CD14-positive monocyte (primary cell): Measurements from ENCODE around the gene CENPB. TPM values are rescaled to one million over a fixed set of nuclear protein-coding genes. Genes with fewer than 3 reads are reported as not detected.

ENCODE experiments used
- DNase-seq, 3 donors: peaks; one replicate each; pipeline ENCODE4 v3.0.0-alpha.2; 2011 to 2022
- H2AFZ ChIP-seq: 2 replicates; pipeline ENCODE4 v1.6.0; 2012; ENCODE audit warnings: mild to moderate bottlenecking, low read depth, low read length, inconsistent platforms; ENCODE audit not compliant: insufficient read depth, poor library complexity, severe bottlenecking
- H3K27ac ChIP-seq, 2 donors: 1 replicate in 1 of 2; 2 replicates in 1 of 2; pipeline ENCODE4 v1.5.1; 2012 to 2013; ENCODE audit warnings: low read length in 2 of 2, control low read depth in 1 of 2, inconsistent platforms in 1 of 2, low read depth in 1 of 2, mild to moderate bottlenecking in 1 of 2
- H3K27me3 ChIP-seq, 2 donors: one replicate each; pipeline versions ENCODE4 v1.6.0 to v1.6.1; 2011 to 2013; ENCODE audit warnings: low read length in 2 of 2; ENCODE audit not compliant: control insufficient read depth in 2 of 2, insufficient read depth in 2 of 2
- H3K36me3 ChIP-seq, 2 donors: replicated peaks in 1 of 2; 1 replicate in 1 of 2; 2 replicates in 1 of 2; pipeline versions ENCODE4 v1.5.1 to v1.6.1; 2012 to 2013; ENCODE audit warnings: low read length in 2 of 2, control low read depth in 1 of 2, inconsistent platforms in 1 of 2, mild to moderate bottlenecking in 1 of 2; ENCODE audit not compliant: insufficient read depth in 2 of 2, control insufficient read depth in 1 of 2
- H3K4me1 ChIP-seq, 2 donors: 1 replicate in 1 of 2; 2 replicates in 1 of 2; pipeline versions ENCODE4 v1.5.1 to v1.6.1; 2012 to 2013; ENCODE audit warnings: low read length in 2 of 2, control low read depth in 1 of 2, inconsistent platforms in 1 of 2, mild to moderate bottlenecking in 1 of 2, moderate library complexity in 1 of 2; ENCODE audit not compliant: insufficient read depth in 2 of 2, control insufficient read depth in 1 of 2
- H3K4me2 ChIP-seq: replicated peaks from 2 replicates; pipeline ENCODE3; 2012; ENCODE audit warnings: low read length, moderate library complexity, mild to moderate bottlenecking; ENCODE audit not compliant: poor library complexity, severe bottlenecking; ENCODE audit errors: extremely low read depth
- H3K4me3 ChIP-seq, 3 experiments: fragments of 200-600 bp in 1 of 3; sonication (generic) in 1 of 3; replicated peaks in 1 of 3; 1 replicate in 2 of 3; 2 replicates in 1 of 3; pipeline ENCODE4 v1.5.1; 2011 to 2013; ENCODE audit warnings: low read length in 3 of 3, mild to moderate bottlenecking in 3 of 3, control low read depth in 2 of 3, low read depth in 2 of 3, inconsistent platforms in 1 of 3, moderate library complexity in 1 of 3
- H3K79me2 ChIP-seq: 2 replicates; pipeline ENCODE4 v1.6.0; 2012; ENCODE audit warnings: mild to moderate bottlenecking, control low read depth, inconsistent platforms, low read length, moderate library complexity; ENCODE audit not compliant: insufficient read depth
- H3K9ac ChIP-seq: 2 replicates; pipeline ENCODE4 v1.6.0; 2017; ENCODE audit warnings: low read length, mild to moderate bottlenecking; ENCODE audit not compliant: insufficient read depth, poor library complexity, severe bottlenecking
- H3K9me3 ChIP-seq, 2 donors: replicated peaks in 1 of 2; 1 replicate in 1 of 2; 2 replicates in 1 of 2; pipeline versions ENCODE4 v1.5.1 to v1.6.1; 2012 to 2013; ENCODE audit warnings: low read length in 2 of 2, control low read depth in 1 of 2; ENCODE audit not compliant: control insufficient read depth in 1 of 2, insufficient read depth in 1 of 2
- H4K20me1 ChIP-seq: 2 replicates; pipeline ENCODE4 v1.6.0; 2012; ENCODE audit warnings: mild to moderate bottlenecking, low read length, control low read depth, moderate library complexity; ENCODE audit not compliant: insufficient read depth
- H3K27ac Mint-ChIP-seq, 7 donors: one replicate each; pipeline ENCODE4 v1.8.0; 2020; ENCODE audit warnings: mild to moderate bottlenecking in 7 of 7, mixed read lengths in 7 of 7, moderate library complexity in 6 of 7, inconsistent platforms in 2 of 7
- H3K27me3 Mint-ChIP-seq, 3 donors: one replicate each; pipeline ENCODE4 v1.8.0; 2021 to 2022; ENCODE audit warnings: low read depth in 3 of 3, mild to moderate bottlenecking in 3 of 3, mixed read lengths in 3 of 3, moderate library complexity in 3 of 3, inconsistent platforms in 1 of 3
- H3K36me3 Mint-ChIP-seq, 2 donors: one replicate each; pipeline ENCODE4 v1.8.0; 2020; ENCODE audit warnings: mixed read lengths in 2 of 2, inconsistent platforms in 1 of 2, mild to moderate bottlenecking in 1 of 2
- H3K4me1 Mint-ChIP-seq: one replicate; pipeline ENCODE4 v1.8.0; 2020; ENCODE audit warnings: mild to moderate bottlenecking, mixed read lengths
- H3K4me3 Mint-ChIP-seq, 2 donors: one replicate each; pipeline ENCODE4 v1.8.0; 2020; ENCODE audit warnings: mild to moderate bottlenecking in 2 of 2, mixed read lengths in 2 of 2, moderate library complexity in 1 of 2
- H3K9me3 Mint-ChIP-seq, 7 donors: one replicate each; pipeline ENCODE4 v1.8.0; 2020 to 2022; ENCODE audit warnings: mixed read lengths in 7 of 7, mild to moderate bottlenecking in 6 of 7, moderate library complexity in 6 of 7, inconsistent platforms in 2 of 7
- CTCF ChIP-seq: fragments of 200-600 bp; IDR thresholded peaks from one replicate; pipeline ENCODE4 v1.8.0; 2022; ENCODE audit warnings: antibody characterized with exemption, mild to moderate bottlenecking
- WGBS: methylation state at CpG from one replicate; pipeline ENCODE4 v1.1.5; 2013; ENCODE audit warnings: missing lambda C conversion rate; ENCODE audit not compliant: insufficient coverage; 5-methylcytosine and 5-hydroxymethylcytosine counted together
- intact Hi-C, 2 donors: fragments of 100-400 bp; cut with micrococcal nuclease; formaldehyde crosslinking; loops; one replicate each; pipeline versions ENCODE4 v1.15.0 to v1.15.1; 2023
- polyA plus RNA-seq, 3 donors: library from polyadenylated mRNA; depleted of rRNA in 1 of 3; unstranded in 2 of 3; stranded (reverse) in 1 of 3; fragments of 300-500 nt in 2 of 3; fragments of >200 nt in 1 of 3; fragmentation: Illumina TruSeq in 2 of 3; gene quantifications; 1 replicate in 2 of 3; 2 replicates in 1 of 3; pipeline ENCODE4 v1.2.3, GENCODE V29; 2012 to 2021

The CENPB gene
- polyA plus RNA-seq, 3 donors = 1.1 to 18.9 (median 1.4) TPM

- no peak overlapping the region for H2AFZ ChIP-seq
- peaks cover 22 to 32% of the 10 kb centered on the region in 2 donors for H3K36me3 ChIP-seq
- no peak for TF ChIP-seq CTCF
- H3K4me3 Mint-ChIP-seq = peak overlapping the region in 1 of 2 donors; percentile 95
- H3K36me3 Mint-ChIP-seq = peaks cover 18 to 30% of the 10 kb centered on the region in 2 donors
- peak; percentile 66 to 78 (median 77) for DNase-seq
- intact Hi-C loops = loop anchor here (10.0 kb wide), 2 partner anchors 51 to 61 kb away; partner anchors contain the start of gene AP5S1 (in 1 of the 2)
- no peaks in the 10 kb centered on the region for H3K9me3 Mint-ChIP-seq
- peak overlapping the region in 1 of 3 experiments; percentile 96 for H3K4me3 ChIP-seq
- H3K9ac ChIP-seq = peak overlapping the region; percentile 5
- peaks cover 64 to 74% of the 10 kb centered on the region in 2 donors for H3K4me1 ChIP-seq
- no peaks in the 10 kb centered on the region for H3K9me3 ChIP-seq
- peaks cover 81% of the 10 kb centered on the region for H3K79me2 ChIP-seq
- H3K4me1 Mint-ChIP-seq = peaks cover 77% of the 10 kb centered on the region
- H3K27ac Mint-ChIP-seq = peak overlapping the region; percentile 81 to 93 (median 89)
- no peaks in the 10 kb centered on the region for H3K27me3 ChIP-seq
- H4K20me1 ChIP-seq = peaks cover 25% of the 10 kb centered on the region
- H3K27ac ChIP-seq = peak overlapping the region; percentile 73 to 83
- 76% methylated on average over 8 of the region's 8 CpGs for WGBS
- H3K4me2 ChIP-seq = peak overlapping the region; percentile 100
- peaks cover 0 to 1% (median 0%) of the 10 kb centered on the region in 3 donors for H3K27me3 Mint-ChIP-seq
Observed at GRCh38 chr20:3763671-3764601, 22.6 kb downstream of the CENPB start.

DNA sequence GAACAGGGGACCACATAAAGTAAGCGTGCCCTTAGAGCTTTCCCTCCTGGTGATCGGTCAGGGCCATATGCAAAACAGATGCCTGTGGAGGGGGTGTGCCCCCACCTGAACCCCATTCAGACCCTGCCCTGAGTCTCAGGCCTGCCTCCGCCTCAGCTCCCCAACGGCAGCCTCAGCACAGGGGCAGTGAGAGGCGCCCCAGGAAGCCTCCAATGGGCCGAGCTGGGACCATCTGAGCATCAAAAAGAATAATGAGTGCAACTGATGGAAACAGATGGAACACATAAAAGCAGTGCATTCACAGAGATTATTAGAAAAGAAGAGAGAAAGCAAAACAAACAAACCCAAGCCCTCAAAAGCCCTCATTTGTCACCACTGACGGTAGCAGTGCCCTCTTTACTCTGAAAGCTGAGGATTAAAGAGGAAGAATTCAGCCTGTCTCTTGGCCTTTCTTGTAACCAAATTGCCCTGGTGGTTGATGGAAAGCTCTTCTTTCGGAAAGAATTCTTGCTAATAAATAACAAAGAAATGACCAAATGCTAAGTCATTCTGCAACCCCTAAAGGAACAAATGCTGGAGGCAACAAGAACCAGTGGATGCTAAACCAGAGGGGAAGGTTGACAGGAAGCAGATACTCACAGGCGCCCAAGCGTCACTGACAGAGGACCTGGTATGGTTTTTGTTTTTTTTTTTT is 25.7 kb downstream of the CENPB start:
- Histone ChIP-seq H3K79me2 (peaks cover 83% of the 10 kb centered on the region), H3K27me3 (no peaks in the 10 kb centered on the region), H3K4me2 (no peak overlapping the region), H3K36me3 (peaks cover 37 to 57% of the 10 kb centered on the region in 2 donors), H3K4me3 (no peak overlapping the region), H3K27ac (peak overlapping the region; percentile 6 to 67), H4K20me1 (peaks cover 30% of the 10 kb centered on the region), H2AFZ (no peak overlapping the region), H3K4me1 (peaks cover 59 to 67% of the 10 kb centered on the region in 2 donors), H3K9me3 (no peaks in the 10 kb centered on the region), H3K9ac (no peak overlapping the region)
- 79% methylated on average over 8 of the region's 10 CpGs for WGBS
- H3K27ac Mint-ChIP-seq = peak overlapping the region in 5 of 7 donors; percentile 42 to 78 (median 57)
- H3K4me1 Mint-ChIP-seq = peaks cover 78% of the 10 kb centered on the region
- H3K9me3 Mint-ChIP-seq = no peaks in the 10 kb centered on the region
- intact Hi-C loops = loop anchor here (10.0 kb wide), 2 partner anchors 54 to 64 kb away; partner anchors contain the start of gene AP5S1 (in 1 of the 2)
- TF ChIP-seq CTCF = no peak
- peaks cover 42 to 56% of the 10 kb centered on the region in 2 donors for H3K36me3 Mint-ChIP-seq
- DNase-seq = no peak
- H3K27me3 Mint-ChIP-seq = peaks cover 0 to 6% (median 0%) of the 10 kb centered on the region in 3 donors
- H3K4me3 Mint-ChIP-seq = no peak overlapping the region
